Neuronal stem cell (in vitro differentiated cells): Measurements from ENCODE around the gene TNRC18.

Experiments used
- DNase-seq: peaks from one replicate; pipeline ENCODE4 v3.0.0-alpha.2; 2013; ENCODE audit warnings: low spot score
- H2AFZ ChIP-seq: one replicate; pipeline ENCODE4 v1.6.1; 2013; ENCODE audit warnings: mild to moderate bottlenecking, low read length, inconsistent platforms
- H2AK5ac ChIP-seq: 2 replicates; pipeline ENCODE4 v1.6.1; 2013; ENCODE audit warnings: low read depth, mild to moderate bottlenecking, inconsistent platforms, low read length, moderate library complexity, mixed read lengths
- H2BK120ac ChIP-seq: 2 replicates; pipeline ENCODE4 v1.6.1; 2013; ENCODE audit warnings: low read depth, mild to moderate bottlenecking, inconsistent platforms, low read length, moderate library complexity, mixed read lengths
- H2BK12ac ChIP-seq: one replicate; pipeline ENCODE4 v1.6.1; 2013; ENCODE audit warnings: low read length, inconsistent platforms
- H2BK15ac ChIP-seq: 2 replicates; pipeline ENCODE4 v1.6.1; 2013; ENCODE audit warnings: mild to moderate bottlenecking, low read length, inconsistent platforms, mixed read lengths
- H2BK5ac ChIP-seq: one replicate; pipeline ENCODE4 v1.6.1; 2013; ENCODE audit warnings: inconsistent platforms, mild to moderate bottlenecking, low read length, moderate library complexity
- H3K14ac ChIP-seq: one replicate; pipeline ENCODE4 v1.6.1; 2013; ENCODE audit warnings: low read length, inconsistent platforms
- H3K18ac ChIP-seq: 2 replicates; pipeline ENCODE4 v1.6.1; 2013; ENCODE audit warnings: low read length, inconsistent platforms
- H3K23ac ChIP-seq: 2 replicates; pipeline ENCODE4 v1.6.1; 2013; ENCODE audit warnings: low read depth, mild to moderate bottlenecking, mixed read lengths, low read length, inconsistent platforms; ENCODE audit not compliant: poor library complexity
- H3K27ac ChIP-seq: replicated peaks from 3 replicates; pipeline ENCODE4 v1.5.1; 2013; ENCODE audit warnings: low read length, inconsistent platforms
- H3K27me3 ChIP-seq, 3 experiments: 2 replicates each; pipeline ENCODE4 v1.6.1; 2013; ENCODE audit warnings: low read length in 3 of 3, mild to moderate bottlenecking in 2 of 3, inconsistent platforms in 1 of 3, low read depth in 1 of 3, mixed read lengths in 1 of 3, moderate library complexity in 1 of 3; ENCODE audit not compliant: control insufficient read depth in 3 of 3, insufficient read depth in 3 of 3
- H3K36me3 ChIP-seq, 2 donors: replicated peaks in 1 of 2; 2 replicates each; pipeline ENCODE4 v1.6.1; 2013; ENCODE audit warnings: low read length in 2 of 2; ENCODE audit not compliant: control insufficient read depth in 2 of 2, insufficient read depth in 2 of 2
- H3K4ac ChIP-seq: 2 replicates; pipeline ENCODE4 v1.6.1; 2013; ENCODE audit warnings: inconsistent platforms, mild to moderate bottlenecking, low read length, moderate library complexity
- H3K4me1 ChIP-seq, 2 donors: 1 replicate in 1 of 2; 2 replicates in 1 of 2; pipeline ENCODE4 v1.6.1; 2013; ENCODE audit warnings: low read length in 2 of 2, low read depth in 1 of 2; ENCODE audit not compliant: control insufficient read depth in 2 of 2, insufficient read depth in 1 of 2
- H3K4me2 ChIP-seq: one replicate; pipeline ENCODE4 v1.6.1; 2013; ENCODE audit warnings: mild to moderate bottlenecking, low read length, inconsistent platforms; ENCODE audit not compliant: insufficient read depth, poor library complexity, severe bottlenecking
- H3K4me3 ChIP-seq, 2 donors: 2 replicates each; pipeline ENCODE4 v1.5.1; 2013; ENCODE audit warnings: low read length in 2 of 2, mild to moderate bottlenecking in 2 of 2, inconsistent platforms in 1 of 2, moderate library complexity in 1 of 2
- H3K79me1 ChIP-seq: one replicate; pipeline ENCODE4 v1.6.1; 2013; ENCODE audit warnings: low read depth, mild to moderate bottlenecking, inconsistent platforms, low read length, moderate library complexity
- H3K9ac ChIP-seq: one replicate; pipeline ENCODE4 v1.6.1; 2013; ENCODE audit warnings: mild to moderate bottlenecking, low read depth, low read length, inconsistent platforms; ENCODE audit not compliant: poor library complexity
- H3K9me3 ChIP-seq, 2 donors: replicated peaks in 1 of 2; 2 replicates each; pipeline versions ENCODE3 to v1.6.1; 2013; ENCODE audit warnings: low read length in 2 of 2, mild to moderate bottlenecking in 2 of 2, inconsistent platforms in 1 of 2, low read depth in 1 of 2, mixed read lengths in 1 of 2, moderate library complexity in 1 of 2; ENCODE audit not compliant: control insufficient read depth in 2 of 2, insufficient read depth in 1 of 2
- H4K8ac ChIP-seq: one replicate; pipeline ENCODE4 v1.6.1; 2013; ENCODE audit warnings: low read depth, mild to moderate bottlenecking, inconsistent platforms, low read length, moderate library complexity
- H4K91ac ChIP-seq: one replicate; pipeline ENCODE4 v1.6.1; 2013; ENCODE audit warnings: low read length, low read depth, mild to moderate bottlenecking, inconsistent platforms; ENCODE audit not compliant: poor library complexity
- WGBS, 2 donors: extraction: QIAGEN DNeasy Blood & Tissue Kit; methylation state at CpG; one replicate each; pipeline ENCODE4 v1.1.7; 2013; ENCODE audit warnings: missing lambda C conversion rate in 2 of 2, mixed read lengths in 1 of 2; ENCODE audit not compliant: insufficient read length in 2 of 2, insufficient replicate concordance in 1 of 2; ENCODE audit errors: extremely low coverage in 2 of 2; 5-methylcytosine and 5-hydroxymethylcytosine counted together

TNRC18 gene

GRCh38 chr7:5394264-5395105 is 29.1 kb downstream of the TNRC18 start:
- Histone ChIP-seq H4K8ac (peak overlapping the region; percentile 48), H2BK12ac (no peak overlapping the region), H3K4ac (no peak overlapping the region), H3K4me3 (no peak overlapping the region), H2AFZ (no peak overlapping the region), H4K91ac (no peak overlapping the region), H3K27me3 (no peaks in the 10 kb centered on the region), H3K14ac (peak overlapping the region; percentile 31), H3K18ac (no peak overlapping the region), H3K9me3 (no peaks in the 10 kb centered on the region), H3K4me1 (no peaks in the 10 kb centered on the region), H2BK120ac (no peak overlapping the region), H2BK15ac (no peak overlapping the region), H3K23ac (peak overlapping the region; percentile 95), H3K27ac (no peak overlapping the region), H3K36me3 (peaks cover 17 to 74% of the 10 kb centered on the region in 2 donors), H3K4me2 (no peak overlapping the region), H3K9ac (no peak overlapping the region), H2BK5ac (no peak overlapping the region), H3K79me1 (peaks cover 27% of the 10 kb centered on the region), H2AK5ac (no peak overlapping the region)
- no peak for DNase-seq
- WGBS, 2 donors: no CpG with 5 or more reads among the region's 33 CpGs

GRCh38 chr7:5393748-5394147 is 29.9 kb downstream of the TNRC18 start:
- Histone ChIP-seq H3K18ac (no peak overlapping the region), H3K4ac (no peak overlapping the region), H3K79me1 (peaks cover 21% of the 10 kb centered on the region), H3K9ac (no peak overlapping the region), H3K4me2 (no peak overlapping the region), H3K4me1 (no peaks in the 10 kb centered on the region), H3K14ac (no peak overlapping the region), H4K8ac (no peak overlapping the region), H3K27ac (no peak overlapping the region), H2BK120ac (no peak overlapping the region), H3K27me3 (peaks cover 0 to 2% (median 0%) of the 10 kb centered on the region in 3 experiments), H2BK15ac (no peak overlapping the region), H2BK5ac (peak overlapping the region; percentile 5), H2AFZ (no peak overlapping the region), H3K9me3 (no peaks in the 10 kb centered on the region), H3K36me3 (peaks cover 17 to 77% of the 10 kb centered on the region in 2 donors), H4K91ac (no peak overlapping the region), H2AK5ac (no peak overlapping the region), H2BK12ac (no peak overlapping the region), H3K23ac (no peak overlapping the region), H3K4me3 (no peak overlapping the region)
- no peak for DNase-seq
- WGBS, 2 donors: no CpG with 5 or more reads among the region's 8 CpGs

- H3K27ac ChIP-seq: no peak overlapping the region
- H2BK12ac ChIP-seq: no peak overlapping the region
- peaks cover 0 to 2% (median 0%) of the 10 kb centered on the region in 3 experiments for H3K27me3 ChIP-seq
- H2BK15ac ChIP-seq: no peak overlapping the region
- peak overlapping the region; percentile 82 for H3K14ac ChIP-seq
- H3K4me3 ChIP-seq: no peak overlapping the region
- H2BK120ac ChIP-seq: no peak overlapping the region
- H2BK5ac ChIP-seq: peak overlapping the region; percentile 5
- H3K4me1 ChIP-seq: no peaks in the 10 kb centered on the region
- no peak overlapping the region for H4K8ac ChIP-seq
- no CpG with 5 or more reads among the region's 9 CpGs for WGBS, 2 donors
- no peaks in the 10 kb centered on the region for H3K9me3 ChIP-seq
- DNase-seq: no peak
- peaks cover 19% of the 10 kb centered on the region for H3K79me1 ChIP-seq
- no peak overlapping the region for H3K18ac ChIP-seq
- no peak overlapping the region for H3K4me2 ChIP-seq
- H3K23ac ChIP-seq: peak overlapping the region; percentile 44
- no peak overlapping the region for H2AFZ ChIP-seq
- peak overlapping the region; percentile 21 for H3K9ac ChIP-seq
- H3K4ac ChIP-seq: no peak overlapping the region
- H2AK5ac ChIP-seq: no peak overlapping the region
- no peak overlapping the region for H4K91ac ChIP-seq
- peaks cover 17 to 76% of the 10 kb centered on the region in 2 donors for H3K36me3 ChIP-seq
These were observed 30.3 kb downstream of the TNRC18 start for GRCh38 chr7:5393328-5393727.

- Histone ChIP-seq H4K91ac (no peak overlapping the region), H3K4me3 (no peak overlapping the region), H3K4me1 (no peaks in the 10 kb centered on the region), H3K23ac (no peak overlapping the region), H3K36me3 (peaks cover 26 to 86% of the 10 kb centered on the region in 2 donors), H3K27me3 (peaks cover 0 to 2% (median 0%) of the 10 kb centered on the region in 3 experiments), H4K8ac (no peak overlapping the region), H2BK120ac (no peak overlapping the region), H2BK15ac (no peak overlapping the region), H3K27ac (no peak overlapping the region), H2BK12ac (no peak overlapping the region), H2AFZ (no peak overlapping the region), H3K4ac (no peak overlapping the region), H2AK5ac (no peak overlapping the region), H2BK5ac (no peak overlapping the region), H3K9me3 (no peaks in the 10 kb centered on the region), H3K9ac (no peak overlapping the region), H3K4me2 (no peak overlapping the region), H3K79me1 (peaks cover 18% of the 10 kb centered on the region), H3K18ac (no peak overlapping the region), H3K14ac (no peak overlapping the region)
- DNase-seq: no peak
- WGBS, 2 donors: no CpG with 5 or more reads among the region's 7 CpGs
These were observed 32.7 kb downstream of the TNRC18 start for GRCh38 chr7:5390918-5391317.
